Pons (tissue), 1 donor: Measurements from ENCODE around the gene NPIPB5.
"Not testable (repeated sequence)": the region's sequence is repeated elsewhere in the genome, so short reads cannot be mapped to it uniquely, and the experiment has no call there.

ENCODE experiments used
- DNase-seq: peaks from one replicate; pipeline ENCODE4 v3.0.0-alpha.2; 2016; ENCODE audit warnings: low spot score

The NPIPB5 gene

GRCh38 chr16:22510591-22510990 is at the start of gene NPIPB5:
NPIPB5 (plus strand) TSS chr16:22510891; CDS start chr16:22513802, 2,911 bp downstream.
- DNase-seq, result not testable (repeated sequence)

- not testable (repeated sequence) for DNase-seq
Observed at GRCh38 chr16:22468846-22469245, 41.8 kb upstream of the NPIPB5 start.

- not testable (repeated sequence) for DNase-seq
Observed at GRCh38 chr16:22537996-22538395, 27.3 kb downstream of the NPIPB5 start.

- not testable (repeated sequence) for DNase-seq
Observed at GRCh38 chr16:22544809-22545208, 34.1 kb downstream of the NPIPB5 start.

- DNase-seq, result not testable (repeated sequence)
Observed at GRCh38 chr16:22546630-22547029, 35.9 kb downstream of the NPIPB5 start.

GRCh38 chr16:22547170-22547765 is 36.6 kb downstream of the NPIPB5 start:
- not testable (repeated sequence) for DNase-seq

GRCh38 chr16:22549853-22550252 is 39.2 kb downstream of the NPIPB5 start:
- not testable (repeated sequence) for DNase-seq

GRCh38 chr16:22551143-22551542 is 40.5 kb downstream of the NPIPB5 start:
- DNase-seq, result not testable (repeated sequence)

GRCh38 chr16:22551651-22552050 is 41.0 kb downstream of the NPIPB5 start:
- DNase-seq, result not testable (repeated sequence)

- DNase-seq, result not testable (repeated sequence)
Observed at GRCh38 chr16:22556759-22557158, 46.1 kb downstream of the NPIPB5 start.
